HG03439 (cell line): ENCODE results near the gene CCHCR1.

Experiments
- ATAC-seq: cut with Tn5 transposase; IDR thresholded peaks from one replicate; pipeline ENCODE4 v1.9.1; 2021; ENCODE audit warnings: mild to moderate bottlenecking, moderate library complexity; ENCODE audit not compliant: unreplicated experiment

Gene CCHCR1

DNA sequence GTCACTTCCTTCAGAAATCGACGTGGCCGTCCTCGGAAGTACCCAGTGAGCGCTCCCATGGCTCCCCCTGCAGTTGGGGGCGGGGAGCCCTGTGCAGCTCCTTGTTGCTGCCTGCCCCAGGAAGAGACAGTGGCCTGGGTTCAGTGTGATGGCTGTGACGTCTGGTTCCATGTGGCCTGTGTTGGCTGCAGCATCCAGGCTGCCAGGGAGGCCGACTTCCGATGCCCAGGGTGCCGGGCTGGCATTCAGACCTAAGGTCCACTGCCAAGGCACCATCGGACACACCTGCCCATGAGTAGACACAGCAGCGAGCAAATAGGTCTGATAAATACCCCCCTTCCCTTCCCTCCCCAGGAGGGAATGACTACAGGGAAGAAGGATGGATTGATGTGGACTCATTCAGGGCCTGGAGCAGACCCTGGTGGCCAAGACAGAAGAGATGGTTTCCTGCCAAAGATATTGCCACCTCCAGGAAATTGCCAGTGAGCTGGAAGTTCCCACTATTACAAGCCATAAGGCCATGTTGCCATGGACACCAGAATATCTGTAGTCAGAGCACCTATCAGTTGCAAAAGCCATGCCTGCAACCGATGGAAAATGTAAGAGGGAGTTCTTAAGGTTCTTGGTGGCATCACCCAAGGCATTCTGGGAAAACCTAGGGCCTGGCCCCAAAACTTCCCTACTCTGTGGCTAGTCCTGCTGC, 5.0 kb upstream of the CCHCR1 start:
- ATAC-seq = no peak

DNA sequence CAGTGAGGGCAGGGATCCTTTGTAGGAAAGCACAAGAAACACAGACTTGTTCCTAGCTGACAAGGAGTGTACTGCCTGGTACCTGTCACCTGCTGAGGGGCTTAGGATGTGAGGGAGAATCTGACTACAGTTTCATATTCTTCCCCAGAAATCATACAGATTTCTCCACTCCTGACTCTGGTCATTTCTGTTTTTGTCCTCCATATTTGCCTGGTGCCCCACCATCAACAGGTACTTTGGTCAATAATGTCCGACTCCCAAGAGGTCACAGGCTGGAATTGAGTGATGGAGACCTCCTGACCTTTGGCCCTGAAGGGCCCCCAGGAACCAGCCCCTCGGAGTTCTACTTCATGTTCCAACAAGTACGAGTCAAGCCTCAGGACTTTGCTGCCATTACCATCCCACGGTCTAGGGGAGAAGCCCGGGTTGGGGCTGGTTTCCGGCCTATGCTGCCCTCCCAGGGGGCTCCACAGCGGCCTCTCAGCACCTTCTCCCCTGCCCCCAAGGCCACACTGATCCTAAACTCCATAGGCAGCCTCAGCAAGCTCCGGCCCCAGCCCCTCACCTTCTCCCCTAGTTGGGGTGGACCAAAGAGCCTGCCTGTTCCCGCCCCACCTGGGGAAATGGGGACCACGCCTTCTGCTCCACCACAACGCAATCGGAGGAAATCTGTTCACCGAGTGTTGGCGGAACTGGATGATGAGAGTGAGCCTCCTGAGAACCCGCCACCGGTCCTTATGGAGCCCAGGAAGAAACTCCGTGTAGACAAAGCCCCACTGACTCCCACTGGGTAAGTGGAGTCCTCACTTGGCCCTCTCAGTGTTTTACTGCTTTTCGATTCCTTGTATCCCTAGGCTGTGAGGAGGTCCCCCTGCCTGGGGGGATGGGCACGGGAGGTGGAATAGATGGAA, 3.9 kb upstream of the CCHCR1 start:
- ATAC-seq = no peak

DNA sequence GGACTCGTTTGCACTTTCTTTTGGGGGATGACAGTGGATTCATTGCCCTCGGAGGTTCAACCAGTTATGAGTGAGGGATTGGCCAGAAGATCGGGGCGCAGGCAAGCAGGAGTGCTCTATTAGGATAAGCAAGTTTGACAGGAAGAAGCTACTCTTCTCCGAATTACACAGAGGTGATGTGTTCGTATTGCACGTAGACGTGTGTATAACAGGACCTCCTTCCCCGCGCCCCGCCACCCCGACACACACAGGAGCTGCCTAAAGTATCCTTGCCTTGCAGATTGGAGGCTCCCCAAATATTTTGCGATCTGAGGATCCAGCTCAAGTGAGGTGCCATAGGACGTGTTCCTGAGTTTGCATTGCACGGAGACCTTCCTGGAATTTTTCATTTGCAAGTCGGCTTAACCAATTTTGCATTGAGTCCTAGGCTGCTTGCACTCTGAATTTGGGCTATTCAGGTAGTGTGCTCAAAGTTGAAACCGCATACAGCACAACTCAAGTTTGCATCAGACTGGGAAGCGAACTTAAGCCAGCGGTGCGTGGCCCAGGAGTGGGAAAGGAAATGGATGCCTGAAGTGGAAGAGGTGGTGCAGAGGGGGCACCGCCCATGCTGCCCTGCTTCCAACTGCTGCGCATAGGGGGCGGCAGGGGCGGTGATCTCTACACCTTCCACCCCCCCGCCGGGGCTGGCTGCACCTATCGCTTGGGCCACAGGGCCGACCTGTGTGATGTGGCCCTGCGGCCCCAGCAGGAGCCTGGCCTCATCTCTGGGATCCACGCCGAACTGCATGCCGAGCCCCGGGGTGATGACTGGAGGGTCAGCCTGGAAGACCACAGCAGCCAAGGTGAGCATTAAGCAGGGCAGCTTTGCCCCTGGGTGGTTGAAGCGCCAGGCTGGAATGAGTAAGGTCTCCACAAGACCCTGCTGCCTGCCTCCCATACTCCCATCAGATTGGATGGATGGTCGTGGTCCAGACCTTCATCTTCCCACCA, 1.6 kb upstream of the CCHCR1 start:
- ATAC-seq = peak; percentile 6

DNA sequence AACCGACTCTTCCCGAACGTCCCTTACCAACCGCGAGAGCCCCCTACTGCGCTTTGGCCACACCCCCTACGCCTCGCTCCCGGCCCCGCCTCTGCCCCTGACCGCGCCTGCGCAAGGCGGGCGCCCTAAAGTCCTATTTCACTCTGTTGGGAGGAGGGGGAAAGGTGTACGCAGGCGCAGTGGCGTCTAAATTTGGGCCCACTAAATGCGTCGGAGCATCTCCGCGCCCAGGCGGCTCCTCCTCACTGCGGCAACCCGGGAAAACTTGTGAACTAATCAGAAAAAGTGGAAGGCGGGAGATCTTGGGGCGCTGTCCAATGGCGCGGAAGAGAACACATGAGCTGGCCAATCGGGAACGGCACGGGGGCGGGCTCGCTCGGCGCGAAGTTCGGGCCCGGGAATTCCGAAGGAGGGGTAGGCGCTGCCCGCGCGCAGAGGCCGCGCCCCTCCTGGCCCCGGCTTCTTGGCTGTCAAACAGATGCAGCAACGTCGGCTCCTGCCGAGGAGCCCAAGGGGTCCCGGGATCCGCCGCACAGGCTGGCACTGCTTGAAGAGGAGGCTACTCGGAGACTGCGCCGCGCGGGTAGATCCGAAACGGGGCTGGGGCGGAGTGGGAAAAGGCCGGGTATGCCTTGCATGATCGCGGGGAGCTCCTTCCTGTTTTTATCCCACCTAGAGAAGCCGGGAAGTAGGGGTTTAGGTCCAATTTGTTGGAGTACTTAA, 699 bp upstream of the CCHCR1 start, which contains the start of gene TCF19:
Gene TCF19, plus strand, starts transcription at position 450 of the 723 bp plus-strand sequence. CDS start 881 bp downstream, outside the sequence.
- peak; percentile 78 for ATAC-seq

DNA sequence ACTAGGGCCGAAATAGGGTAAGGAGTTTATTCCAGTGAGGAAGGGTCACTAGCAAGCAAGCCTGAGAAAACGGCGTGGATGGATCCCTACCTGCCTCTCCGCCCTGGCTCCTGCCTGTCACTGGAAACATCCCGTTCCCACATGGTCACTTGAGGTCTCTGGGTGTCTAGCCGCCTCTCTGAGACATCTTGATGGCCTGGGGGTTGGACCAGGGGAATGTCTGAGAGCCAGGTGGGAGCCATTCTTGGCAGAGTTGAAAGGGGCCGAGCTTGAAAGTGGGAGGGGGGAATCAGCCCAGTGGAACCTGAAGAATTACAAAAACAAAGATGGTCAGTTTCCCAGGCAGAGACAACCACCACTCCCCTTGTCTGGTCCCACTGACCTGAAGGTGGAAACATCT, 961 bp downstream of the CCHCR1 start:
- no peak for ATAC-seq

DNA sequence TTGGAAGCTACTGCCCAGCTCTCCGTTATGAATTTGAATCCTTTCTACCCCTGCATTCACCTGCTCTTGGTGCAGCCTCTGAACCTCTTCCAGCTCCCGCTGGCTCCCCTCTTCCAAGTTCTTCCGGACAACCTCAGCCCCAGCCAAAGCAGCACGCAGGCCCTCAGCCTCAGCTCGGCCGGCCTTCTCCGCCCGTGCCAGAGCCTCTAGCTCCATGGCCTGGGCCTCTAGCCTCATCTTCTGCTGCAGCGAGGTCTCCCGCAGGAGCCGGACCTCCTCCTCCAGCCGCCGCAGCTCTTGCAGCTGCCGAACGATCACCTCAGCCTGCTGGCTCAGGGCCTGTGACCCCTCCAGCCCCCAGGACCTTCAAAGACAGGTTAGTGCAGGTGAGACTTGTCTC, 3.2 kb downstream of the CCHCR1 start:
- ATAC-seq = no peak

DNA sequence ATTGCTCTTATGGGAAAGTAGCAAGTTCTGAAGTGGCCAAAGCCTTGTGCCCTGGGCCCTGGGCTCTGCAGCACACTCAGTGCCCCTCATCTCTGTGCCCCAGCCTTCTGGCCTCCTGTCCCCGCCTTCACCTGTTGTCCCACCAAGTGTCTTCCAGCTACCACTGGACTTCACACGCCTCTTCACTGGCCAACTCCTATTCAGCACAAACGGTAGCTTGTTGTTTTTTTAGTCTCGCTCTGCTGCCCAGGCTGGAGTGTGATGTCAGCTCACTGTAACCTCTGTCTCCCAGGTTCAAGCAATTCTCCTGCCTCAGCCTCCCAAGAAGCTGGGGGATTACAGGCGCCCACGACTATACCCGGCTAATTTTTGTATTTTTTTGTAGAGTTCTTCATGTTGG, 4.8 kb downstream of the CCHCR1 start:
- ATAC-seq = no peak

DNA sequence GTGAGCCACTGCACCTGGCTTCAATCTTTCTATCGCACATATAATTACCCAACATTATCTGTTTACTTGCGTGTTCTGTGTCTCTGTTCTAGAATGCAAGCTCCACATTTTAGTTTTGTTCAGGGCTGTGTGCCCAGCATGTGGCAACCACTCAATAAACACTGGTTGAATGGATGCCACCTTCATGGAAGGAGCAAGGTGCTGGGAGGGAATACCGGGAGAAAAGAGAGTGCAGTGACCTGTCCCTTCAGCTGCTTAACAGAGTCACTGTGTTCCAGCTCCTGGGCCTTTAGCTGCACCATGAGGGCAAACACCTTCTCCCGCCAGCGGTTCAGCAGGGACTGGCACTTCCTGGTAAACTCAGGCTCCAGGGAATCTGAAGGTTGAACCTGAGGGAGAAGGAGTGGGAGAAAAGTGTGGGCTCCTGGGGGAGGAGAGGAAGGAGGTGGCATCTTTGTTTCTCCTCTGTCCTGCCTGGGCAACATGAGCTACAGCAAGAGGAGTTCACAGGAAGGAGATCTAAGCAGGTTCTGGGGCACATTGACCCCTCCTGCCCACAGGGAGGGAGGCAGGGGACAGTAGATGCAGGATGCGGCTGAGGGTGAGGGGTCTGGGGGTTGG, 7.7 kb downstream of the CCHCR1 start:
- ATAC-seq = no peak

DNA sequence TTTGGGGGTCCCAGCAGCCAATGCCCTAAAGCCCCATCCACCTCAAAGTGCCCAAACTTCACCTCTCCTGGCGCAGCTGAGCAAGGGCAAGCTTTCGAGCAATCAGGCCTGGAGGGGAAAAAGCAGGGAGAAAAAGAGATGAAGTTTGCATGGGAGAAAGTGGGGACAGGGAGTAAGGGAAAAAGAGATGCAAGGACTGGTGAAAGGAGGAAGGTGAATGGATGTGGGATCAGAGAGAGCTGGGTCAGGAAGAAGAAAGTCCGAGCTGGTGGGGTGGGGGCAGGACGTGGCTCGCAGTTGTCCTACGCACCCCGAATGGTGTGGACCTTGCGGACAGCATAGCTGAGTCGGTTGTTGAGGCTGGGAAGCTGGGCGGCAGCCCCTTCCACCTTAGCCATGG, 12.2 kb downstream of the CCHCR1 start:
- no peak for ATAC-seq

DNA sequence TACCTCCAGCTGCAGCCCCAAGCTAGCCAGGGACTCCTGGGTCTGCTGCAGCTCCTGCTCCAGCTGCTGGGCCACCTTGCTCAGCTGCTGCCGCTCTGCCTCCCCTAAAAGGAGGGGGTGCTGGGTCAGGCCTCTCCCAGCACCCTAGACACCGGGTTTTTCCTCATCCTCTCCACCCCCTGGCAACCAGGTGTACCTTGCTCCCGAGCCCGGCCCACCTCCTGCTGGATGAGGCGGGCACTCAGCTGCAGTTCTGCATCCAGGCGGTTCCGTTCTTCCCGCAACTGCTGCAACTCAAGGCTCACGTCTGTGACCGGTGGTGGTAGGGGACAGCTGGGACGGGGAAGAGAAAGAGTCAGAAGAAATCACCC, 12.6 kb downstream of the CCHCR1 start:
- no peak for ATAC-seq

DNA sequence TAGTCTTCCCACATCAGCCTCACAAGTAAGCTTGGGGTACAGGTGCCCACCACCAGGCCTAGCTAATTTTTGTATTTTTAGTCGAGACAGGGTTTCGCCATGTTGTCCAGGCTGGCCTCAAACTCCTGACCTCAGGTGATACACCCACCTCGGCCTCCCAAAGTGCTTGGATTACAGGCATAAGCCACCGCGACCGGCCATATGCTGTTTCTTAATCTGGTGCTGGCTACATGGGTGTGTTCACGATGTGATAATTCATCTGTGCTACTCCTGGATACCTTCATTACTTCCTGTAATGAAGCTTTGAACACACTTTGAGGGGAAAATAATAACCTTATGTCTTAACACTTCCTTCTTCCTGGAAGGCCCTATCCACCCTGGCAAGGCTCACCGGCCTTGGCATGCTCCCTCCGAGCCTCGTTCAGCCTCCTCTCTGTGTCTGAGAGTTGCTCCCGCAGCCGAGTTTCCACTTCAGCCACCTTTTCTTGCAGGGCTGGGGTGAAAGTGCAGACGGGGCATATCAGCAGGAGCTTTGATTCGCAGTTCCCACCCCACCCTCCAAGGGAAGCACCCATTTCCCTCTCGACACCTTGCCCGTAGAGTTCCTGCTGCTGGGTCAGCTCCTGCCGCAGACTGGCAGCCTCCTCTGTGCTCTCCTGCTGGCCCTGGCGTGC, 13.2 kb downstream of the CCHCR1 start:
- ATAC-seq = no peak

DNA sequence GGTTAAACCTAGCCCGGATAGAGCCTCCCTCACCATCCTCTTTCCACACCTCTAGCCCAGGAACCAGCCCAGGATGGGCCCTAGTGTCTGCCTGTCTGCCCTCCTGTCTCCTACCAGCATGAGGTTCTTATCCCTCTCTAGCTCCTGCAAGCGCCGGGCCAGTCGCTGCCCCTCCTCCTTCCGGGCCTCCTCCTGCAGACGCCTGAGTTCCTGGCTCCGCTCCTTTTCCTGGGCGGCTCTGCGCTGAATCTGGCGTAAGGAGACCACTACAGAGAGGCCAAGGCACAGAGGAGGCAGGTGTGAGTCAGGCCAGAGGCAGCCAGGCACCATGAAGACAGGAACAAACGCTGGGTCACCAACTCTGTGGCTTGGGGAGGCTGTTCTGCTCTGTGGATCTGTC, 14.5 kb downstream of the CCHCR1 start:
- no peak for ATAC-seq

DNA sequence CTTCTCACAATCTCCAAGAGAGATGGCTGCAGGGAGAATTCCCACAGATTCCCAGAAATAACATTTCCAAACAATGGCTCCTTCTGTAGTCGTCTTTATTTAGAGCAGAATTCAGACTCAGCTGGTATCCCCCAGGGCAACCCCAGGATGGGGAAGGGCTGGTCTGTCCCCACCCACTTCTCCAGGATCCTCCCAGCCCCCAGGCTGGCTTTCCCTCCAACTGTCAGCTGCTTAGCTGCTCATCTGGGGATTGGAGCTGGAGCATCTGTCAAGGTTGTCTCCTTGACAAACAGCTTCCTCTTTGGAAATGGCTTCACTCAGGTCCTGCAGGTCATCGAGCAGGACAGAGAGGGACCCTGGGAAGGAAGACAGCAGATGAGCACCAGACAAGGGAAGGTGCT, 15.2 kb downstream of the CCHCR1 start:
- no peak for ATAC-seq

DNA sequence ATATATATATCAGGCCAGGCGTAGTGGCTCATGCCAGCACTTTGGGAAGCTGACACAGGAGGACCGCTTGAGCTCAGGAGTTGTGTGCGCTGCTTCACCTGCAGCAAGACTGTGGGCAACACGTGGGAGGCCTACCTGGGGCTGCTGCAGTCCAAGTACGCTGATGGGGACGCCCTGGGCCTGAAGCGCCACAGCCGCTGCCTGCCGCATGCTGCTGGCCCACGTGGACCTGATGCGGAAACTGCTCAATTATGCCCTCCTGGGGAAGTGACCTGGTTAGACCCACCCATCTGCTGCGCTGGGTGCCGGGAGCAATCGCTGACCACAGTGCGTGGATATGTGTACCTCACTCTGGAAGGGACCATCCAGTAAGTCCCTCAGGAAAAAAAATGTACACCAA, 17.0 kb downstream of the CCHCR1 start:
- no peak for ATAC-seq

DNA sequence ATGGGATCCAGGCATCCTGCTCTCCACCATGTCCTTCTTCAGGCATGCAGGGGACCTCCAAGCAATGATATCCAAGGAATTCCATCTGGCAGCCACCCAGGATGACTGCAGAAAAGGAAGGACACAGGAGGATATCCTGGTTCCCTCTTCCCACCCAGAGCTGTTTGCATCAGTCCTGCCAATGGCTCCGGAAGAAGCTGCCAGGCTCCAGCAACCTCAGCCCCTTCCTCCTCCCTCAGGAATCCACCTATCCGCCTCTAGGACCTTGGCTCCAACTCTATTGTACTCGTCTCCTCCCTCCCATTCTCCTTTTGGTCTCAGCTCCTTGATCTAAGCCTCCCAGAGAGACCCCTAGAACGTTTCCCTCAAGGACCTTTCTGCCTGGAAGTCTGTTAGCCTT, 18.0 kb downstream of the CCHCR1 start:
- no peak for ATAC-seq

DNA sequence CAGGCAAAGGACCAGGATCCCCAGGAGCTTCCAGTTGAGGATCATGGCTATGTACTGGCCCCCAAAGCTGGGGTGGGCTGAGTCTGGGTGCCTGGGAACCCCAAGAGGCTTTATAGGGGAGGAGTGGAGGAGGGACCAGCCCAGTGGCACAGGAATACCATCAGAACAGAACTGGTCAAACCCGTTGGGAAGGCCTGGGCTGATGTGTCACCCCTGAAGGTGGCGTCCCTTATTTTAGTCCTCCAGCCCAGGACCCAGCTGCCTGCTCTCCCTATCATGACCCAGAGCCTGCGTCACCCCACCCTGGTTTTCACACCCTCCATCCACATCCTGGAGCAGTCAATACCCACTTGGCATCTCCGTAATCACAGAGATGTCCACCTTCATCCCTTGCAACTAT, 18.6 kb downstream of the CCHCR1 start, which contains the start of gene PSORS1C2:
Gene PSORS1C2, minus strand, starts transcription at position 85 of the 400 bp plus-strand sequence. Its CDS starts 40 bp downstream, at position 45.
- no peak for ATAC-seq

DNA sequence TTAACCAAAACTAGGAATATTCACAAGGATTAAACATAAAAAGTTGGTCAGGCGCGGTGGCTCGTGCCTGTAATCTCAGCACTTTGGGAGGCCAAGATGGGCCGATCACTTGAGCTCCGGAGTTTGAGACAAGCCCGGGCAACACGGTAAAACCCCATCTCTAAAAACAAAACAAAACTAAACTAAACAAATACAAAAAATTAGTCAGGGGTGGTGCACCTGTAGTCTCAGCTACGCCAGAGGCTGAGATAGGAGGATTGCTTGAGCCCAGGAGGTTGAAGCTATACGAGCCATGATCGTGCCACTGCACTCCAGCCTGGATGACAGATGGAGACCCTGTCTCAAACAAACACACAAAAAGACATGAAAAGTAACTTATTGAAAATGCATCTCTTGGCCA, 21.9 kb downstream of the CCHCR1 start:
- no peak for ATAC-seq

DNA sequence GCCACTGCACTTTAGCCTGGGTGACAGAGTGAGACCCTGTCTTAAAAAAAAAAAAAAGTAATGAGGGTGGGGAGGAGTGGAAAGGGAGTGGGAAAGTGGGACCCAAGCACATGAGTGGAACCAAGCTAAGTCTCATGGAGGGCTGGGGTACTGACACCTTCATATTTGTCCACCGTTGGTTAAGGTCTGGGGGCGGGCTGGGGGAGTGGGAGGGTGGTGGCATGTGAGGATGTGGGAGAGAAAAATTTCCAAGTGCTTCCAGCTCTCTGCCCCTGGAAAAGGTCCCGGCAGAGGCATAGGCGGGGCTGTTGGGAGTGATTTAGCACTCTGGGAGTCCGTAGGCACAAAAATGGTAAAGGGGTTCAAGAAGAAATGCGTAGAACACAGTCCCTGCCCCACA, 24.8 kb downstream of the CCHCR1 start:
- ATAC-seq = no peak

DNA sequence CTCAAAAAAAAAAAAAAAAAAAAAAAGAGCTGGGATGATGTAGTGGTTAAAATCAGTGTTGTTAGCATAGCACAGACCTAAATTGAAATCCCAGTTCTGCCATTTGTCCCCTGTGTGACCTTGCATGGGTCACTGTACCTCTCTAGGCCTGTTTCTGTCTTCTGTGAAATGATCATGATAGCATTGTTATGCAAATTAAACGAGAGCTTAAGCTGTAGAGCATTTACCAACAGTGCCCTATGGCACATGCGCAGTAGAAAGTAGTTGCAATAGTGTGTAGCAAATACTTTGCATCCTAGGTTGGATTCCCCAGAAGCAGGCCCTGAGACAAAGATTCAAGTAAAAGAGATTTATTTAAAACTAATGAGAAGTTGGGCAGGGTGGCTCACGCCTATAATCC, 26.0 kb downstream of the CCHCR1 start:
- ATAC-seq = no peak
